Endometrium (tissue), 2 donors: ENCODE data around the gene CBY1.

ENCODE experiments used
- FAIRE-seq: peaks from 2 replicates; lab custom pipeline; 2012; peaks lifted over from hg19 to GRCh38; lab: Jason Lieb, UNC
- donor health status: control.
- donor health status: control.

Gene CBY1

GRCh38 chr22:38700789-38701628 lies 44.6 kb downstream of the CBY1 start, which contains the start of gene JOSD1:
Gene JOSD1 (minus strand): TSS chr22:38700943. CDS start chr22:38699987, 956 bp downstream.
- FAIRE-seq: no peak

DNA sequence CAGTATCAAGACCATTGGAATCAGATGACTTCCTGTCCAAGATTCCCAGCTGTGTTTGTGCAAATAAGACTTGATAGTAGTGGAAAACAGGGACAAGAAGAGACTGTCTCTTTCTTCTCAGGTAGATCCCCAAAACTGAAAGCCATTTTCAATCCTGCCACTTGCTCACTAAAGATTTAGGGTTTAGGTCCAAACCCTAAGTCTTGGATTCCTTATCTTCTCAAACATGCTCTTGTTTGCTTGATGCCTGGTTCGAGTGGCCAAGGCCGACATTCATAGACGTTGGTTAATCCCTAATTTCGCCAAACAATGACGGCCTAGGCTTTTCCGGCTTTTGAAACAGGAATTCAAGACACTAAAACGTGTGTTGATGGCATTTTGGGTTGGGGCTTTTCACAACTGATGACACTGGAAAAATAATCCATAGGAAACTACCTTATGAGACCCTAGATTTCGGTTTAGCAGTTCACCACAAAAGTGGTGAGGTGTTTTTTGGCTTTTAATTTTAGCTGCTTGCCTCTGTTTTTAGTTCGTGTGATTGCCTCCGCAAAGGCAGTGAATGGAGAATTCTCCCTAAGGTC lies 48.3 kb downstream of the CBY1 start:
- no peak for FAIRE-seq

- FAIRE-seq: peak; percentile 100
Observed at GRCh38 chr22:38705235-38706100, 49.0 kb downstream of the CBY1 start, which contains the start of gene GTPBP1. Gene GTPBP1 (plus strand): TSS chr22:38705944. CDS start chr22:38705956, 12 bp downstream.

DNA sequence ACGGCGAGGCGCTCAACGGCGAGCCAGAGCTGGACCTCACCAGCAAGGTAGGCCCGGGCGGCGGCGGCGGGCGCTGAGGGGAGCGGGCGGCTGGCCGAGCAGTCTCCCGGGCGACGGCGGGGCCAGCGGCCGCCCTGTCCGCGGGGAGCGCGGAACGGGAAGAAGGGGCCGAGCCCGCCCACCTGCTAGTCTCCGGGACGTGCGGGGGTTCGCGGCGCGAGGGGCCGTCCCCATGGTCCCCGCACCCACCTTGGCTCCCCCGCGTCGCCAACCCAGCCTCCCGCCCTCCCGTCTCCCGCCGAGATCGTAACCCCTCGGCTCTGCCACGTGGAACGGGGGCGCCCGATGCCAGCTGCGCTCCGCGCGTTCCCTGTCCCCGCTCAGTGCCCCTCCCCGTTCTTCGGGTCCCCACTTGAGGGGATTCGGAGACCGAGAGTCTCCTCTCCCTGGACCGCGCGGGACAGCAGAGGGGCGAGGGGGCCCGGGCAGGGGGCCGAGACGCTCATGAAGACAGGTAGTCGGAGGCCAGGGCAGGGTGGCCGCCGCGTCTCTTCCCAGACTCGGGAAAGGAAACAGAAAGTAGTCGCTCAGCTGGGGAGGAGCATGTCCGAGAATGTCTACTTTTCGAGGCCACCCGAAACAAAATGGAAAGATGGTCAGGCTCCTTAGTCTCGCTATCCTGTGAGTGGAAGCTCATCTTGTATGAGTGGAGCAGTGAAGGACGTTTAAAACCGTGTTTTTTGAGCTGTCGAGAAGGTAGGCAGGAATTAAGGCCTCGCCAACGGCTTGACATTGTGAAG lies 49.9 kb downstream of the CBY1 start:
- no peak for FAIRE-seq

DNA sequence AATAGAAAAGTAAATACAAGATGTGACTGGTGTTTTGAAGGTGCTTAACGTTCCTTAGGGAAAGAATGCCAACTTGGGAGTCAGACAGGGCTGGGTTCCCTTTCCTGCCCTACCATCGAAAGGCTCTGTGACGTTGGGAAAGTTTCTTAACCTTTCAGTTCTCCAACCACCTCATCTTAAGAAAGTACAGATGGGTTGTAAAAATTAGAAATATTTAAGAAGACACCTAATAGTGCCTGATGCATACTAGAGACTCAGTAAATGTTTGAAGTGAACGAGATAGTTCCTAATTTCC lies 50.4 kb downstream of the CBY1 start:
- no peak for FAIRE-seq

DNA sequence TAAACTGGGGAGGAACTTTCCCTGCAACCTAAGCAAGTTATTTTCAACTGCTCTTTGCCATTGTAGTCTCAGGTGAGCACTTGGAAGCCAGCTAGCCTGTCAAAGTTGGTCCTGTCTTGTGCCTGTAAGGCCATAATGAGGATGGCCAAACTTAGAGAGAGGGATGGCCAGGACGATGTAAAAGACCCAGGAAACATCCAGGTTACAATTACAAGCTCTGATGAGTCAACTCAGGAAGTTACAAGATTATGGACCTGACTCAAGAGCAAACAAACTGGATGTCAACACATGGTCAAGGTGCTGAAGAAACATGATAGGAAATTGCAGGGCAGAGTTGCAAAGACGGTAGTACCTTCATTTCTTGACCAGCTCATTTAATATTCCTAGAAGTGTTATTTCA lies 50.9 kb downstream of the CBY1 start:
- no peak for FAIRE-seq

DNA sequence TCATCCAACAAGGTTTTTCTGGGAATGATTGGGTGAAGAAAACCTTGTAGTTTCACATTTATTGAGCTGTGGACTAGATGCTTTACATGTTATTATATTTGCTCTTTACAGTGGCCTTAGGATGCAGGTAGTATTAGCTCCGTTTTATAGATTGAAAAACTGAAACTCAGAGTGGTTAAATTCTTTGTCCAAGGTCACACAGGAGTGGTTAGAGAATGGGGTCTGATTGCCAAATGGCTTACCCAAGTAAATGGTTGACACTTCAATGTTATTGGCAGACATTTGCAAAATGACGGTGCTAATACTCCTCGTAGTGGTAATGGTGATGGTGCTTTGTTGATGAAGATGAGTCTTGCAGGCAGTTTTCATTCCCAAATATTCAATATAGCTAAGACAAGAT lies 51.5 kb downstream of the CBY1 start:
- FAIRE-seq: no peak

- no peak for FAIRE-seq
Observed at GRCh38 chr22:38709306-38709705, 52.9 kb downstream of the CBY1 start.

DNA sequence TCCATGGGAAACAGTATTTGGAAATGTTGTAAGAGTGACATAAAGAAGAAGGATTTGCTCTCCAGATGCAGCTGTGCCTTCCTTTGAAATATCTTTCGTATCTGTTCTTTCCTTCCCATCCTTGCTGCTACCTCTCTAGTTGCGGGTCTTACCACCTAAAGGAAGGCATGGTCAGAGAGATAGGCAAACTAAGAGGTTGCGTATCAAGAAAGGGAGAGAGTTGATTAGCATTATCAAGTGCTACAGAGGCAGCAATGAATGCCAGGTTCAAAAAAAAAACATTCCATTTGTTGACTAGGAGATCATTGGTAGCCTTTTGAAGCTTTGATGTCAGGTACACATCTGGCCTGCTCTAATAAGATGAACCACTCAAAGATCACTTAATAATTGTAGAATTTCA lies 53.9 kb downstream of the CBY1 start:
- no peak for FAIRE-seq

GRCh38 chr22:38710866-38711265 lies 54.4 kb downstream of the CBY1 start:
- no peak for FAIRE-seq

DNA sequence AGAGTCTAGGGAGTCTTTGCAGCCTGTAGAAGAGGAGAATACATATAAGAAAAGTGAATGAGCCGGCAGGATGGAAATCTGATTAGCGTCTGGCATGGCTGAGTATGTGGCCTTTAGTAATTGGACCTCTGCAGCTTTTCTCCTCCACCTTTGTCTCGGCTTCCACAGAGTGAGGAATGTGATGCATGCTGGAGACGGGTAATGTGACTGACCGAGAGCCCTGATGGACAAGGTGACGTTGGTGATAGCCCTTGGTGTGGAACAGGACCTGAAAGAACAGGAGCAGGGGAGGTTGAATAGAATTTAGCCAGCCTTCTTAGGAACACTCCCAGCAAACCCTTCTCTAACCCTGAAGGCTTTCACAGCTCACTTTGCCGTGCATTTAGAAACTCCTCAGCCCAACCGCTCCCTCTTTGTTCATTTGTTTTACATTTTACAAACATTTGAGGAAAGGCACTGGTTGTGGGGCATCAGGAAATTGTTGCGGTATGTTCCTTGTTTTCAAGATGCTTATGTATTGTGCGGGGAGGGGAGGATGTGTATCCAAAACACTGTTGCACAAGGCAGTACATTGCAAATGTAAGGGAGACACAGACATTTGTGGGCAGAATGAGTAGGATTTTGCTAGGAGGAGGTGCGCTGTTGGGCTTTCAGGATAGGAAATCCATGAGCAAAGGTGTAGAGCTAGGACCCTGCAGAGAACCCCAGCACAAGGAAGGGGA lies 56.2 kb downstream of the CBY1 start:
- FAIRE-seq: no peak

- no peak for FAIRE-seq
Observed at GRCh38 chr22:38713921-38714320, 57.5 kb downstream of the CBY1 start.

DNA sequence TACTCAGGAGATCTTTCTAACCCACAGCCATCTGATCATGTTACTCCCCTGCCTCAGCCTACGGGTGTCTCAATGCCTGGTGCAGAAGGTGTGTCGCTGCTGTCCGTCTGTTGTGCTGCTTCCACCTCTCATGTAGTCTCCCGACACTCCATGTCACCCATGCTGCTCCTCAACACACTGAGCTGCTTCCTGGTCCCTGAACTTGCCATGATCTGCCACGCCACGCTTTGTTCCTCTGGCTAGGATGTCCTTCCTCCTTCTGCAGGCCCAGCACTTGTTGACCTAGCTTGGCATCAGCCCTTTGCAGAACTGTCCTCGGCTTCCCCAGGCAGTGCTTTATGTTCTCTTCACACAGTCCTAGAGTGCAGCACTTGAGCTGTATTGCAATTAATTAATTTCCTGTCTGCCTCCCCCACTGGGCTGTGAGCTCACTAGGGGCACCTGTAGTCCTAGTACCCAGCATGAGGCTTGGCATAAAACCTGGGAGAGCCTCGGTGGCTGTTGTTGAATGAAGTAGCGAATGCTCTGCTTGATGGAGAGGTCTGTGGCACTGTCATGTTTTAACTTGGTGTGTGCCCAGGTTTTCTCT lies 58.8 kb downstream of the CBY1 start:
- no peak for FAIRE-seq

- no peak for FAIRE-seq
Observed at GRCh38 chr22:38715852-38716251, 59.4 kb downstream of the CBY1 start.

- no peak for FAIRE-seq
Observed at GRCh38 chr22:38716271-38716670, 59.8 kb downstream of the CBY1 start.

GRCh38 chr22:38716826-38717225 lies 60.4 kb downstream of the CBY1 start:
- no peak for FAIRE-seq

- no peak for FAIRE-seq
Observed at GRCh38 chr22:38717244-38717643, 60.8 kb downstream of the CBY1 start.

DNA sequence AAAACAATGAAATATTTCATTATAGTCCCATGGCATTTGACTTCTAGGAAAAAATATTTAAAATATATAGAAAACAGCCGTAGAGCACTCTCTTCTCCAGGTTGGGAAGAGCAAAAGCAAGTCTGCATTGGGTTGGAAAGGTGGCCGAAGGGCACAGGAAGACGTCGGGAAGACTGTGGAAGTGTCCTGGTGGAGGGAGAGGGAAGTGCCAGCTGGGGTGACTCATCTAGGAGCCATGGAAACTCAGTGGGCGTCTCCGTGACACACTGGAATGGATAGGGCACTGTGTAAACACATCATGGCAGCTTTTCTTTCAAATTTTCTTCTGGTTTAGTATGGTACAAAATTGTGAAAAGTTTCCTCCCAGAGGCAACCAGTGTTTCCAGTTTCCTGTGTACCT lies 62.0 kb downstream of the CBY1 start:
- FAIRE-seq: no peak

GRCh38 chr22:38719196-38719595 lies 62.8 kb downstream of the CBY1 start:
- no peak for FAIRE-seq

DNA sequence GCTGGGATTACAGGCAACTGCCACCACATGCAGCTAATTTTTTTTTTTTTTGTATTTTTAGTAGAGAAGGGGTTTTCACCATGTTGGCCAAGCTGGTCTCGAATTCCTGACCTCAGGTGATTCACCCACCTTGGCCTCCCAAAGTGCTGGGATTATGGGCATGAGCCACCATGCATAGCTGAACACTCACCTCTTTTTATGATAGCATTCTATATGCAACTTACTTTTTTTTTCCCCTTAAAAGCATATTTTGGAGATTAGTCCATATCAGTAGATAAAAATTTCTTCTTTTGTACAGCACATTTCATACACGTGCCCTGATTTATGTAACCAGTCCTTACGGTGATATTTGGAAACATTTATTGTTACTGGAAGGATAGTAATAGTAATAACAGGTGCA lies 63.9 kb downstream of the CBY1 start:
- no peak for FAIRE-seq

DNA sequence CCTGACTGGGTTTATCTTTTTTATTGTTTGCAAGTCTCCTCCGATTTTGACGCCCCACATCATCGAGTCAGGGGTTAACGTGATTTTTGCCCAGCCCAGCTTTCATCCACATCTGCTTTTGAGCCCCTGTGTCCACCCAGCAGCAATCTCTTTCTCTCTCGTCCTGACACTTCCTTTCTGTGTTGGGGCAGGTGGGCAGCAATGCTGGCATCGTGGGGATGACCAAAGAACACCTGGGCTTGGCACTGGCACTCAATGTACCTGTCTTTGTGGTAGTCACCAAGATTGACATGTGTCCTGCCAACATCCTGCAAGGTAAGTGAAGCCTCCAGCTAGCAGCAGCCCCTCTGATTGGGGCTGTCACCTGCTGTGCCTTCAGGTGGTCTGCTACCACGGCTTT lies 65.1 kb downstream of the CBY1 start:
- FAIRE-seq: no peak
